ENCODE results near the gene NAT10.
"Not testable (repeated sequence)": the region's sequence is repeated elsewhere in the genome, so short reads cannot be mapped to it uniquely, and the experiment has no call there.

The NAT10 gene

GRCh38 chr11:34091825-34092224 is 13.6 kb upstream of the NAT10 start:
- TF ChIP-seq GLIS3 (CRISPR knock-in tag; IDR thresholded peaks at IDR 0.05) (no peak), PPARA (CRISPR knock-in tag; IDR thresholded peaks at IDR 0.05; ENCODE audit: borderline replicate concordance) (no peak), ESRRG (CRISPR knock-in tag; IDR thresholded peaks at IDR 0.05) (no peak)
- TF ChIP-seq, protein P1, sequence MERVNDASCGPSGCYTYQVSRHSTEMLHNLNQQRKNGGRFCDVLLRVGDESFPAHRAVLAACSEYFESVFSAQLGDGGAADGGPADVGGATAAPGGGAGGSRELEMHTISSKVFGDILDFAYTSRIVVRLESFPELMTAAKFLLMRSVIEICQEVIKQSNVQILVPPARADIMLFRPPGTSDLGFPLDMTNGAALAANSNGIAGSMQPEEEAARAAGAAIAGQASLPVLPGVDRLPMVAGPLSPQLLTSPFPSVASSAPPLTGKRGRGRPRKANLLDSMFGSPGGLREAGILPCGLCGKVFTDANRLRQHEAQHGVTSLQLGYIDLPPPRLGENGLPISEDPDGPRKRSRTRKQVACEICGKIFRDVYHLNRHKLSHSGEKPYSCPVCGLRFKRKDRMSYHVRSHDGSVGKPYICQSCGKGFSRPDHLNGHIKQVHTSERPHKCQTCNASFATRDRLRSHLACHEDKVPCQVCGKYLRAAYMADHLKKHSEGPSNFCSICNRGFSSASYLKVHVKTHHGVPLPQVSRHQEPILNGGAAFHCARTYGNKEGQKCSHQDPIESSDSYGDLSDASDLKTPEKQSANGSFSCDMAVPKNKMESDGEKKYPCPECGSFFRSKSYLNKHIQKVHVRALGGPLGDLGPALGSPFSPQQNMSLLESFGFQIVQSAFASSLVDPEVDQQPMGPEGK (CRISPR knock-in tag; IDR thresholded peaks at IDR 0.05; ENCODE audit: borderline replicate concordance) = no peak
- no peak for ATAC-seq

DNA sequence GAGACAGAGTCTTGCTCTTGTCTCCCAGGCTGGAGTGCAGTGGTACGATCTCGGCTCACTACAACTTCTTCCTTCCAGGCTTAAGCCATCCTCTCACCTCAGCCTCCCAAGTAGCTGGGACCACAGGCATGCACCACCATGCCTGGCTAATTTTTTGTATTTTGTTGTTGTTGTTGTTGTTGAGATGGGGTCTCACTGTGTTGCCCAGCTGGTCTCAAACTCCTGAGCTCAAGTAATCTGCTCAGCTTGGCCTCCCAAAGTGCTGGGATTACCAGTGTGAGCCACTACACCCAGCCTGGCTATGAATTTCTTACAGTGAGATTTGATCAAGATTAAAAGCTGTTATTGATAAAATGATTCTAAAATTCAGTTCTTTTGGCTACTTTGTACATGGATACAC is 10.5 kb upstream of the NAT10 start:
- ATAC-seq = not testable (repeated sequence)

- TF ChIP-seq TCF4 (CRISPR knock-in tag; IDR thresholded peaks at IDR 0.05; ENCODE audit: borderline replicate concordance) = no peak
- no peak for TF ChIP-seq ZFP30 (CRISPR knock-in tag; IDR thresholded peaks at IDR 0.05)
- no peak for TF ChIP-seq ZNF565 (CRISPR knock-in tag; conservative IDR thresholded peaks at IDR 0.05; ENCODE audit: low read depth)
- TF ChIP-seq CREB5 (CRISPR knock-in tag; IDR thresholded peaks at IDR 0.05; ENCODE audit: low read depth) = no peak
- TF ChIP-seq, protein P1 (CRISPR knock-in tag; IDR thresholded peaks at IDR 0.05; ENCODE audit: borderline replicate concordance) = no peak
- TF ChIP-seq PPARA (CRISPR knock-in tag; IDR thresholded peaks at IDR 0.05; ENCODE audit: borderline replicate concordance) = no peak
- TF ChIP-seq TSHZ2 (CRISPR knock-in tag; IDR thresholded peaks at IDR 0.05) = no peak
- TF ChIP-seq ISL1 (CRISPR knock-in tag; IDR thresholded peaks at IDR 0.05) = no peak
- TF ChIP-seq RARB (CRISPR knock-in tag; IDR thresholded peaks at IDR 0.05) = no peak
- no peak for TF ChIP-seq TOX (CRISPR knock-in tag; IDR thresholded peaks at IDR 0.05; ENCODE audit: borderline replicate concordance)
- no peak for TF ChIP-seq BACH2 (CRISPR knock-in tag; IDR thresholded peaks at IDR 0.05; ENCODE audit: borderline replicate concordance)
- no peak for ATAC-seq
Observed at GRCh38 chr11:34098813-34099212, 6.6 kb upstream of the NAT10 start.

DNA sequence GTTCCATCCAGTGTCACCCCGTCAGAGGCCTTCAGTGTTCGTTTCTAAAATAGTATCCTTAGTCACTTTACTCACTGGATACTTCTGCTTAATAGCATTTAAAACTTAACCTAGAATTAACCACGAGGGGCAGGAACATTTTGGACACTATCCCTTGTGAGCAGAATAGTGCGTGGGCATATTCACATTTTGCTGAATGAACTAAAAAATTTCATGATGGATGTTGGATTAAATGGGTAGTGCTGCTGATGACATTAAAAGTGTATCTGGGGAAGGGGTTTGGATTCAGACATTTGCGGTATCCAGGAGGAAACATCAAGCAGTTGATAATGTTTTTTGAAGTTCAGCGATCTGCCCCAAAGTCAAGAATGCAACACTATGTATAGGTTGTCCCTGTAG is 750 bp upstream of the NAT10 start:
- TF ChIP-seq PPARA (CRISPR knock-in tag; IDR thresholded peaks at IDR 0.05; ENCODE audit: borderline replicate concordance) (no peak), ZNF70 (CRISPR knock-in tag; IDR thresholded peaks at IDR 0.05) (no peak), ZNF8 (CRISPR knock-in tag; IDR thresholded peaks at IDR 0.05) (no peak), ZFP30 (CRISPR knock-in tag; IDR thresholded peaks at IDR 0.05) (no peak), CREB5 (CRISPR knock-in tag; IDR thresholded peaks at IDR 0.05; ENCODE audit: low read depth) (no peak), CSDC2 (CRISPR knock-in tag; IDR thresholded peaks at IDR 0.05) (no peak), ZNF565 (CRISPR knock-in tag; conservative IDR thresholded peaks at IDR 0.05; ENCODE audit: low read depth) (no peak), BACH2 (CRISPR knock-in tag; IDR thresholded peaks at IDR 0.05; ENCODE audit: borderline replicate concordance) (no peak), TSHZ2 (CRISPR knock-in tag; IDR thresholded peaks at IDR 0.05) (no peak), ISL1 (CRISPR knock-in tag; IDR thresholded peaks at IDR 0.05) (no peak)
- TF ChIP-seq, protein P2, sequence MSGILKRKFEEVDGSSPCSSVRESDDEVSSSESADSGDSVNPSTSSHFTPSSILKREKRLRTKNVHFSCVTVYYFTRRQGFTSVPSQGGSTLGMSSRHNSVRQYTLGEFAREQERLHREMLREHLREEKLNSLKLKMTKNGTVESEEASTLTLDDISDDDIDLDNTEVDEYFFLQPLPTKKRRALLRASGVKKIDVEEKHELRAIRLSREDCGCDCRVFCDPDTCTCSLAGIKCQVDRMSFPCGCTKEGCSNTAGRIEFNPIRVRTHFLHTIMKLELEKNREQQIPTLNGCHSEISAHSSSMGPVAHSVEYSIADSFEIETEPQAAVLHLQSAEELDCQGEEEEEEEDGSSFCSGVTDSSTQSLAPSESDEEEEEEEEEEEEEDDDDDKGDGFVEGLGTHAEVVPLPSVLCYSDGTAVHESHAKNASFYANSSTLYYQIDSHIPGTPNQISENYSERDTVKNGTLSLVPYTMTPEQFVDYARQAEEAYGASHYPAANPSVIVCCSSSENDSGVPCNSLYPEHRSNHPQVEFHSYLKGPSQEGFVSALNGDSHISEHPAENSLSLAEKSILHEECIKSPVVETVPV (CRISPR knock-in tag; IDR thresholded peaks at IDR 0.05) = no peak
- TF ChIP-seq, protein P3, sequence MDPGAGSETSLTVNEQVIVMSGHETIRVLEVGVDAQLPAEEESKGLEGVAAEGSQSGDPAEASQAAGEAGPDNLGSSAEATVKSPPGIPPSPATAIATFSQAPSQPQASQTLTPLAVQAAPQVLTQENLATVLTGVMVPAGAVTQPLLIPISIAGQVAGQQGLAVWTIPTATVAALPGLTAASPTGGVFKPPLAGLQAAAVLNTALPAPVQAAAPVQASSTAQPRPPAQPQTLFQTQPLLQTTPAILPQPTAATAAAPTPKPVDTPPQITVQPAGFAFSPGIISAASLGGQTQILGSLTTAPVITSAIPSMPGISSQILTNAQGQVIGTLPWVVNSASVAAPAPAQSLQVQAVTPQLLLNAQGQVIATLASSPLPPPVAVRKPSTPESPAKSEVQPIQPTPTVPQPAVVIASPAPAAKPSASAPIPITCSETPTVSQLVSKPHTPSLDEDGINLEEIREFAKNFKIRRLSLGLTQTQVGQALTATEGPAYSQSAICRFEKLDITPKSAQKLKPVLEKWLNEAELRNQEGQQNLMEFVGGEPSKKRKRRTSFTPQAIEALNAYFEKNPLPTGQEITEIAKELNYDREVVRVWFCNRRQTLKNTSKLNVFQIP (CRISPR knock-in tag; IDR thresholded peaks at IDR 0.05; ENCODE audit: borderline replicate concordance, low read depth) = no peak
- peak; percentile 1; the same call in 2 of the 3 replicates for ATAC-seq
